ENCODE data around the gene LCE5A.

- TF ChIP-seq ARNTL (CRISPR knock-in tag; IDR thresholded peaks at IDR 0.05; ENCODE audit: borderline replicate concordance, low read depth) (no peak), ESRRG (CRISPR knock-in tag; IDR thresholded peaks at IDR 0.05) (no peak), CSRNP3 (CRISPR knock-in tag; IDR thresholded peaks at IDR 0.05) (no peak), SNAI2 (CRISPR knock-in tag; IDR thresholded peaks at IDR 0.05) (no peak), TSHZ2 (CRISPR knock-in tag; IDR thresholded peaks at IDR 0.05) (no peak), POU6F1 (CRISPR knock-in tag; IDR thresholded peaks at IDR 0.05; ENCODE audit: borderline replicate concordance, low read depth) (no peak), ZNF70 (CRISPR knock-in tag; IDR thresholded peaks at IDR 0.05) (no peak), PATZ1 (CRISPR knock-in tag; IDR thresholded peaks at IDR 0.05; ENCODE audit: borderline replicate concordance) (no peak), OSR1 (CRISPR knock-in tag; IDR thresholded peaks at IDR 0.05) (no peak), BACH2 (CRISPR knock-in tag; IDR thresholded peaks at IDR 0.05; ENCODE audit: borderline replicate concordance) (no peak), TOX (CRISPR knock-in tag; IDR thresholded peaks at IDR 0.05; ENCODE audit: borderline replicate concordance) (no peak), GLIS3 (CRISPR knock-in tag; IDR thresholded peaks at IDR 0.05) (no peak), ZFP3 (CRISPR knock-in tag; IDR thresholded peaks at IDR 0.05) (no peak)
Measured at GRCh38 chr1:152462636-152463035, 48.0 kb upstream of the LCE5A start.

All from SK-N-SH treated with all-trans-retinoic acid at 6 μM for 48 hours (cell line).